Thyroid gland (tissue), 4 donors: Measurements from ENCODE around the gene AMIGO3. TPM values are rescaled to one million over a fixed set of nuclear protein-coding genes. Genes with fewer than 3 reads are reported as not detected.

Source experiments
- DNase-seq, 2 donors: peaks; one replicate each; pipeline ENCODE4 v3.0.0-alpha.2; 2019
- H3K27ac ChIP-seq, 3 donors: fragments of 200-600 bp; sonication (generic); 1 replicate in 2 of 3; 2 replicates in 1 of 3; pipeline ENCODE4 v1.5.1; 2016 to 2019; ENCODE audit warnings: mild to moderate bottlenecking in 1 of 3, moderate library complexity in 1 of 3
- H3K27me3 ChIP-seq: fragments of 200-600 bp; sonication (generic); one replicate; pipeline ENCODE4 v1.5.1; 2019
- H3K36me3 ChIP-seq, 2 donors: fragments of 200-600 bp; sonication (generic); one replicate each; pipeline ENCODE4 v1.5.1; 2016 to 2019
- H3K4me1 ChIP-seq, 2 donors: fragments of 200-600 bp; sonication (generic); one replicate each; pipeline ENCODE4 v1.5.1; 2017 to 2019
- H3K4me3 ChIP-seq, 3 donors: fragments of 200-600 bp; sonication (generic); replicated peaks in 1 of 3; 1 replicate in 2 of 3; 2 replicates in 1 of 3; pipeline ENCODE4 v1.5.1; 2016; ENCODE audit warnings: mild to moderate bottlenecking in 1 of 3
- H3K9me3 ChIP-seq: fragments of 200-600 bp; sonication (generic); one replicate; pipeline ENCODE4 v1.5.1; 2017
- CTCF ChIP-seq, 6 experiments: fragments of 200-600 bp in 3 of 6; fragments of 450-650 bp in 3 of 6; sonication (generic) in 3 of 6; IDR thresholded peaks; one replicate each; pipeline ENCODE4 v1.5.1; 2016 to 2019; ENCODE audit warnings: antibody characterized with exemption in 6 of 6, mild to moderate bottlenecking in 2 of 6, inconsistent platforms in 1 of 6, moderate library complexity in 1 of 6
- POLR2A ChIP-seq, 2 donors: fragments of 450-650 bp; IDR thresholded peaks; one replicate each; pipeline ENCODE4 v1.6.1; 2017; ENCODE audit warnings: antibody characterized with exemption in 2 of 2, mild to moderate bottlenecking in 2 of 2, moderate library complexity in 1 of 2
- WGBS, 2 donors: methylation state at CpG; one replicate each; pipeline ENCODE4 v1.1.5; 2017; 5-methylcytosine and 5-hydroxymethylcytosine counted together
- intact Hi-C: fragments of 100-400 bp; cut with DNase I; formaldehyde crosslinking; loops from one replicate; pipeline ENCODE4 v1.15.1; 2023
- total RNA-seq, 4 donors: library from RNA; depleted of rRNA; stranded (reverse); fragments of >200 nt; gene quantifications; one replicate each; pipeline ENCODE4 v1.2.3, GENCODE V29; 2016

Gene AMIGO3
- total RNA-seq, 4 donors from 2014 or later = 0.40 to 2.8 (median 1.0) TPM

- Histone ChIP-seq H3K27ac (no peak overlapping the region), H3K9me3 (no peaks in the 10 kb centered on the region), H3K4me3 (no peak overlapping the region), H3K4me1 (peaks cover 17 to 22% of the 10 kb centered on the region in 2 donors), H3K36me3 (peaks cover 15 to 29% of the 10 kb centered on the region in 2 donors), H3K27me3 (no peaks in the 10 kb centered on the region)
- intact Hi-C loops = loop anchor here (5.0 kb wide), 1 partner anchor 50 kb away; no protein-coding TSS in a partner anchor
- DNase-seq = no peak
- WGBS, 2 donors = 89 to 94% methylated on average over 13 to 16 of the region's 19 CpGs
- TF ChIP-seq POLR2A (IDR thresholded peaks at IDR 0.05) = no peak
Measured at GRCh38 chr3:49727154-49727923, 7.9 kb upstream of the AMIGO3 start.

GRCh38 chr3:49725906-49726681 lies 6.6 kb upstream of the AMIGO3 start:
- Histone ChIP-seq H3K4me1 (peaks cover 20 to 24% of the 10 kb centered on the region in 2 donors), H3K27ac (peak overlapping the region in 1 of 3 donors; percentile 73), H3K27me3 (no peaks in the 10 kb centered on the region), H3K4me3 (no peak overlapping the region), H3K36me3 (peaks cover 20 to 23% of the 10 kb centered on the region in 2 donors), H3K9me3 (no peaks in the 10 kb centered on the region)
- TF ChIP-seq POLR2A (IDR thresholded peaks at IDR 0.05) (no peak), CTCF (IDR thresholded peaks at IDR 0.05) (no peak)
- intact Hi-C loops = loop anchor here (5.0 kb wide), 1 partner anchor 49 kb away; no protein-coding TSS in a partner anchor
- 88 to 89% methylated on average over 8 of the region's 11 CpGs for WGBS, 2 donors
- DNase-seq = no peak

GRCh38 chr3:49724586-49724985 lies 5.1 kb upstream of the AMIGO3 start:
- Histone ChIP-seq H3K27ac (peak overlapping the region; percentile 73 to 92 (median 88)), H3K9me3 (no peaks in the 10 kb centered on the region), H3K36me3 (peaks cover 18 to 23% of the 10 kb centered on the region in 2 donors), H3K4me1 (peaks cover 20 to 30% of the 10 kb centered on the region in 2 donors), H3K27me3 (no peaks in the 10 kb centered on the region), H3K4me3 (peak overlapping the region in 1 of 3 donors; percentile 49)
- TF ChIP-seq POLR2A (IDR thresholded peaks at IDR 0.05) (no peak), CTCF (IDR thresholded peaks at IDR 0.05) (no peak)
- 40 to 47% methylated on average over 6 of the region's 6 CpGs for WGBS, 2 donors
- intact Hi-C loops = loop anchor here (5.0 kb wide), 1 partner anchor 63 kb away; the partner anchor contains the start of gene IP6K1
- DNase-seq = peak; percentile 38 to 43

GRCh38 chr3:49723628-49724551 lies 4.4 kb upstream of the AMIGO3 start, which contains the start of gene GMPPB:
Gene GMPPB (minus strand): TSS chr3:49723951. CDS start chr3:49723726, 225 bp downstream.
- H3K4me1 ChIP-seq = peaks cover 23 to 35% of the 10 kb centered on the region in 2 donors
- 1 to 4% methylated on average over 10 to 38 of the region's 102 CpGs for WGBS, 2 donors
- peak within 1 kb of the TSS; percentile 88 to 98 (median 88) for H3K27ac ChIP-seq
- peak; percentile 99 for DNase-seq
- H3K27me3 ChIP-seq = no peaks in the 10 kb centered on the region
- peak within 1 kb of the TSS; percentile 86 to 98 (median 96) for H3K4me3 ChIP-seq
- TF ChIP-seq POLR2A (IDR thresholded peaks at IDR 0.05) (peak; percentile 40 to 80), CTCF (IDR thresholded peaks at IDR 0.05) (peak in 1 of 6 experiments; percentile 5)
- peaks cover 18 to 23% of the 10 kb centered on the region in 2 donors for H3K36me3 ChIP-seq
- intact Hi-C loops = loop anchor here (5.0 kb wide), 1 partner anchor 63 kb away; the partner anchor contains the start of gene IP6K1
- H3K9me3 ChIP-seq = no peaks in the 10 kb centered on the region
